ENCODE results near the gene MGMT. TPM values are rescaled to one million over a fixed set of nuclear protein-coding genes. Genes with fewer than 3 reads are reported as not detected.

MGMT gene
- total RNA-seq, 5 donors from 2014 or later (not counting 1 experiment from before 2014, with no cell fraction given), result 16.6 to 24.6 (median 21.1) TPM

DNA sequence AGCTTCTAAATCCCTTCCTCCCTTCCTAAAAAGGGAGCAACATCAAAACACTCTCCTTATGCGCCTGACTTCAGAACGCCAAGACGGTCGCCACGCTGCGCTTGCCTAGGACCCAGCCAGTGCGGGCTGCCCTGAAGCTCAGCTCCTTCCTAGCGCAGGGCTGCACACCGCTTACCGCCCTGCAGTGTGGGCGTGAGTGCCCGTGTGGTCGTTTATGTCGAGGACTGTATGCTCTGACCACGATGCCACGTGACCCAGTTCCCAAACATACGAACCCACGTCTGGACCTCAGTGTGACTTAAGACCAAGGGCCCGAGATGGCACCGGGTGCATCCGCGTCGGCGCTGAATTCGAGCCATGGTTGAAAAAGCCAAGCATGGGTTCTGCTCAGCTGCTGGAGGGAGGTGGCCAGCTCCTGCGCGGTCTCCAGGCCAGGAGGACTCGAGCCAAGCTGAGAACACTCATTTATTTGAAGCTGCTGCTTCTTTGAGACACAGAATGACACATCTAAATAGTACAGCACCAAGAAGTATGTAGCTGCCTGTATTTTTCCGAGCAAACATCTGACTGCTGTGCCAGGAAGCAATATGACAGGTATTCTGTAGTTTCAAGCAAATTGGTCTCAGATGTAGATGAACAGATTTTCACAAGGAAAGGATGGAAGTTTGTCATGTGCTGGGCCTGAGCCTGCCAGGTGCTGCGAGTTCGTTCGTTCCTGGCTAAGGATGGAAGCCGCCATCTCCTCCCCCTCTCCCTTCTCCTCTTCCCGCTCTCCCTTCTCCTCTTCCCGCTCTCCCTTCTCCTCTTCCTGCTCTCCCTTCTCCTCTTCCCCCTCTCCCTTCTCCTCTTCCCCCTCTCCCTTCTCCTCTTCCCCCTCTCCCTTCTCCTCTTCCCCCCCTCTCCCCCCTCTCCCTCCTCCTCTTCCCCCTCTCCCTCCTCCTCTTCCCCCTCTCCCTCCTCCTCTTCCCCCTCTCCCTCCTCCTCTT lies 312.4 kb downstream of the MGMT start:
- H3K4me1 ChIP-seq (ENCODE audit: control insufficient read depth in 1 of 2, extremely low read depth in 1 of 2, insufficient read depth in 2 of 2, low read length in 2 of 2), result no peaks in the 10 kb centered on the region
- peaks cover 0 to 2% of the 10 kb centered on the region in 2 experiments for H3K27me3 ChIP-seq (replicated peaks in 1 of 2; ENCODE audit: control insufficient read depth in 2 of 2, extremely low read depth in 1 of 2, insufficient read depth in 2 of 2, low read length in 1 of 2)
- no peaks in the 10 kb centered on the region for H3K27me3 Mint-ChIP-seq
- H3K4me1 Mint-ChIP-seq, result no peaks in the 10 kb centered on the region
- H3K36me3 Mint-ChIP-seq, result peaks cover 10% of the 10 kb centered on the region
- H3K27ac ChIP-seq (ENCODE audit: low read length), result no peak overlapping the region
- ChIA-PET POLR2A (no interaction called here), CTCF (no interaction called here)
- no peaks in the 10 kb centered on the region for H3K36me3 ChIP-seq (ENCODE audit: control insufficient read depth in 2 of 2, extremely low read depth in 1 of 2, insufficient read depth in 1 of 2, low read length in 1 of 2)
- H3K4me3 Mint-ChIP-seq, result no peak overlapping the region
- WGBS (ENCODE audit: insufficient coverage), result 95% methylated on average over 29 of the region's 35 CpGs
- H3K4me3 ChIP-seq (ENCODE audit: control insufficient read depth in 1 of 2, extremely low read depth in 1 of 2, low read length in 1 of 2), result no peak overlapping the region
- peaks cover 15 to 22% (median 17%) of the 10 kb centered on the region in 3 donors for H3K9me3 Mint-ChIP-seq
- no peak overlapping the region for H3K27ac Mint-ChIP-seq
- no peaks in the 10 kb centered on the region for H3K9me3 ChIP-seq
- no peak for DNase-seq
- no peak for ATAC-seq (replicated peaks in 1 of 4)

DNA sequence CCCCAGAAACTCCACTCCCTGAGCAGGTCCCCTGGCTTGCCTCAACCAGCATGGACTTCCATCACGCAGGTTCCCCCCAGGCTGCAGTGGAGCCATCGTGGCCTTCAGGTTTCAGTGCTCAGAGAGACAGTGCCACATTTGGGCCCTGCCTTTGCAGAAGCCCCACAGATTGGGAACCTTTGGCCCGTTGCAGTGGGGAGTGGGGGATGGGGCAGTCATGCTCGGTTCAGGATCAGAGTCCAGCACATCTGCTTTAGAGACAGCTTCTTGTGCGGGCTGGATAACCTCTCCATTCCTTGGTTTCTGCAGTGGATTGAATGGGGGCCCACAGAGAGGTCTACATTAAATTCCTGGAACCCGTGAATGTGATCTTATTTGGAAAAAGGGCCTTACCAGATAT lies 313.2 kb downstream of the MGMT start:
- CTCF ChIA-PET, result no interaction called here
- Histone ChIP-seq H3K27me3 (replicated peaks in 1 of 2; ENCODE audit: control insufficient read depth in 2 of 2, extremely low read depth in 1 of 2, insufficient read depth in 2 of 2, low read length in 1 of 2) (peaks cover 0 to 2% of the 10 kb centered on the region in 2 experiments), H3K27ac (ENCODE audit: low read length) (no peak overlapping the region), H3K4me3 (ENCODE audit: control insufficient read depth in 1 of 2, extremely low read depth in 1 of 2, low read length in 1 of 2) (no peak overlapping the region), H3K36me3 (ENCODE audit: control insufficient read depth in 2 of 2, extremely low read depth in 1 of 2, insufficient read depth in 1 of 2, low read length in 1 of 2) (no peaks in the 10 kb centered on the region), H3K4me1 (ENCODE audit: control insufficient read depth in 1 of 2, extremely low read depth in 1 of 2, insufficient read depth in 2 of 2, low read length in 2 of 2) (no peaks in the 10 kb centered on the region), H3K9me3 (no peaks in the 10 kb centered on the region)
- ATAC-seq (replicated peaks in 1 of 4), result no peak
- no peak for DNase-seq
- no peak overlapping the region for H3K4me3 Mint-ChIP-seq
- no peaks in the 10 kb centered on the region for H3K4me1 Mint-ChIP-seq
- peaks cover 16 to 24% (median 17%) of the 10 kb centered on the region in 3 donors for H3K9me3 Mint-ChIP-seq
- H3K27me3 Mint-ChIP-seq, result no peaks in the 10 kb centered on the region
- POLR2A ChIA-PET, result no interaction called here
- H3K36me3 Mint-ChIP-seq, result peaks cover 10% of the 10 kb centered on the region
- no peak overlapping the region for H3K27ac Mint-ChIP-seq
- WGBS (ENCODE audit: insufficient coverage), result 90% methylated on average over 5 of the region's 6 CpGs

DNA sequence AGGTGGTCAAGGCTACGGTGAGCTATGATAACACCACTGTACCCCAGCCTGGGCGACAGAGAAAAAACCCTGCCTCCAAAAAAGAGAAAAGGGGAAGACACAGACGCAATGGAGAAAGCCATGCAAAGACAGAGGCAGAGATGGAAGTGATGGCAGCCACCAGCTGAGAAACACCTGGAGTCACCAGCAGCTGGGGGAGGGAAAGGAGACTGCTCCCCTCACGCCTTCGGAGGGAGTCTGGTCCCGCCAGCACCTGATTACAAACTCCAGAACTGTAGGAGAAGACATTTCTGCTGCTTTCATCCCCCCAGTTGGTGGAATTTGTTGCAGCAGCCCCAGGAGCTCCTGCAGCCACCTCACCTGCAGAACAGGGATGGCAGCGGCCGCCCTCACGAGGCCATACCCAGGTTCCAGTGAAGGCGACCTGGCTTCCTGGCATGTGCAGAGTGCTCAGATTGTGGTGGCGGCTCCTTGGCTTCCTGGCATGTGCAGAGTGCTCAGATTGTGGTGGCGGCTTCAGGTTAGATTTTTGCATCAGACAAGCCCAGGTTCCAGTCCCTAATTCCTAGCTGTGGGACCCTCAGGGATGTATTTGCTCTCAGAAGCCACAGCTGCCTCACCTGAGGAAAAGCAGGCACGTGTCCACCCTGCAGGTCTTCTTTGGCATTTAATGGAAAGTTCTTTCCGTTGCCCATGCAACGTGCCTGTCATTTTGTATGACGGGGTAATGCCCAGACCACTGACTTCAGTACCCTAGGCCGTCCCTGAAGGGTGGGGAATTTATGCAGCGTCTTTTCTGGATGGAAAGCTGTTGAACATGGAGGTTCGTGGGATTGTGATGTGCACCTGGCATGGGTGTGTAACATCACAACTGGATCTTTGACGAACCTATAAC lies 314.1 kb downstream of the MGMT start:
- Histone ChIP-seq H3K4me3 (ENCODE audit: control insufficient read depth in 1 of 2, extremely low read depth in 1 of 2, low read length in 1 of 2) (no peak overlapping the region), H3K27me3 (replicated peaks in 1 of 2; ENCODE audit: control insufficient read depth in 2 of 2, extremely low read depth in 1 of 2, insufficient read depth in 2 of 2, low read length in 1 of 2) (peaks cover 0 to 2% of the 10 kb centered on the region in 2 experiments), H3K4me1 (ENCODE audit: control insufficient read depth in 1 of 2, extremely low read depth in 1 of 2, insufficient read depth in 2 of 2, low read length in 2 of 2) (no peaks in the 10 kb centered on the region), H3K9me3 (no peaks in the 10 kb centered on the region), H3K36me3 (ENCODE audit: control insufficient read depth in 2 of 2, extremely low read depth in 1 of 2, insufficient read depth in 1 of 2, low read length in 1 of 2) (no peaks in the 10 kb centered on the region), H3K27ac (ENCODE audit: low read length) (no peak overlapping the region)
- Mint-ChIP-seq H3K9me3 (peaks cover 17 to 24% (median 18%) of the 10 kb centered on the region in 3 donors), H3K36me3 (peaks cover 10% of the 10 kb centered on the region), H3K27ac (no peak overlapping the region), H3K27me3 (no peaks in the 10 kb centered on the region), H3K4me1 (no peaks in the 10 kb centered on the region), H3K4me3 (no peak overlapping the region)
- ChIA-PET CTCF (no interaction called here), POLR2A (no interaction called here)
- ATAC-seq (replicated peaks in 1 of 4), result no peak
- no peak for DNase-seq
- 93% methylated on average over 15 of the region's 20 CpGs for WGBS (ENCODE audit: insufficient coverage)

DNA sequence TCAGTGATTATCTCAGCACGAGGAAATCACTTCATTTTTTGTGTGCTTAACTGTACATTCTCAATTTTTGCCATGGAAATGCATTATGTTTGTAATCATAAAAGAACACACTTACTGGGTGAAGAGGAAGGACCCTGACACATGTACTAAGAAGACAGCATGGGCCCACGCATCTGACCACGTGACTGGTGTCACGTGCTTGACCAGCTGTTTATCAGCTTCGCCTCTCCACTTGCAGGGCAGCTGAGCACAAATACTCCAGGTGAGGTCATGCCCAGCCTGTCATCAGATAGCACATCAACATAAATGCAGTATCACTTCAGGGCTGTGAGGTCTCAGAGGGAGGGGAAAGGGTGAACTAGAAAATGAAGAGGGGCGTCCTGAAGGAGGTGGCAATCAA lies 317.2 kb downstream of the MGMT start:
- no peaks in the 10 kb centered on the region for H3K4me1 Mint-ChIP-seq
- 84% methylated on average over 4 of the region's 6 CpGs for WGBS (ENCODE audit: insufficient coverage)
- no peak for ATAC-seq (replicated peaks in 1 of 4)

DNA sequence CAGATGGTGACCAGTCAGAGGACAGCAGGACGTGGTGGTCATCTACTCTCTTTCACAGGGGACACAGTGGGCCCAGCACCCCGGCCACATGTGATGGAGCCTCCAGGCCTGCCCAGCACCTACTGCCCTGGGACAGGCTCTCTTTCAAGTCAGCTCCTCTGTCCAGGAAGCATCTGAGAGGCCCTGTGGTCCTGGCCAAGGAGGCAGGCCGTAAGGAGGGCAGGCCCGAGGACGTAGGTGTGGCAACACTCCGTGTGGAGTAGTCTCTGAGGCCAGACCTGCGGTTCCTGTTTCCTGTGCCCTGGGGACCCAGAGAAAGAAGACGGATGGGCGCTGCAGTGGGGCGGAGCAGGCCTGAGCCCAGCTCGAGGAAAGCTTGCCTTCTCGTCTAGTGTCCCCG lies 317.9 kb downstream of the MGMT start:
- Mint-ChIP-seq H3K27me3 (no peaks in the 10 kb centered on the region), H3K27ac (no peak overlapping the region), H3K36me3 (no peaks in the 10 kb centered on the region), H3K4me1 (no peaks in the 10 kb centered on the region), H3K9me3 (peaks cover 22 to 28% (median 24%) of the 10 kb centered on the region in 3 donors), H3K4me3 (no peak overlapping the region)
- no peak overlapping the region for H3K27ac ChIP-seq (ENCODE audit: low read length)
- H3K9me3 ChIP-seq, result no peaks in the 10 kb centered on the region
- CTCF ChIA-PET, result no interaction called here
- ATAC-seq (replicated peaks in 1 of 4), result no peak
- H3K4me1 ChIP-seq (ENCODE audit: control insufficient read depth in 1 of 2, extremely low read depth in 1 of 2, insufficient read depth in 2 of 2, low read length in 2 of 2), result no peaks in the 10 kb centered on the region
- no peak overlapping the region for H3K4me3 ChIP-seq (ENCODE audit: control insufficient read depth in 1 of 2, extremely low read depth in 1 of 2, low read length in 1 of 2)
- no peak for DNase-seq
- H3K36me3 ChIP-seq (ENCODE audit: control insufficient read depth in 2 of 2, extremely low read depth in 1 of 2, insufficient read depth in 1 of 2, low read length in 1 of 2), result no peaks in the 10 kb centered on the region
- peaks cover 0 to 4% of the 10 kb centered on the region in 2 experiments for H3K27me3 ChIP-seq (replicated peaks in 1 of 2; ENCODE audit: control insufficient read depth in 2 of 2, extremely low read depth in 1 of 2, insufficient read depth in 2 of 2, low read length in 1 of 2)
- POLR2A ChIA-PET, result no interaction called here
- 43% methylated on average over 11 of the region's 13 CpGs for WGBS (ENCODE audit: insufficient coverage)

More for the DNA sequence above, 317.2 kb downstream of the MGMT start:
- ChIA-PET POLR2A (no interaction called here), CTCF (no interaction called here)
- Histone ChIP-seq H3K9me3 (no peaks in the 10 kb centered on the region), H3K27me3 (replicated peaks in 1 of 2; ENCODE audit: control insufficient read depth in 2 of 2, extremely low read depth in 1 of 2, insufficient read depth in 2 of 2, low read length in 1 of 2) (peaks cover 0 to 4% of the 10 kb centered on the region in 2 experiments), H3K36me3 (ENCODE audit: control insufficient read depth in 2 of 2, extremely low read depth in 1 of 2, insufficient read depth in 1 of 2, low read length in 1 of 2) (no peaks in the 10 kb centered on the region), H3K4me1 (ENCODE audit: control insufficient read depth in 1 of 2, extremely low read depth in 1 of 2, insufficient read depth in 2 of 2, low read length in 2 of 2) (no peaks in the 10 kb centered on the region), H3K4me3 (ENCODE audit: control insufficient read depth in 1 of 2, extremely low read depth in 1 of 2, low read length in 1 of 2) (no peak overlapping the region), H3K27ac (ENCODE audit: low read length) (no peak overlapping the region)
- H3K27me3 Mint-ChIP-seq, result no peaks in the 10 kb centered on the region
- H3K27ac Mint-ChIP-seq, result no peak overlapping the region
- H3K36me3 Mint-ChIP-seq, result no peaks in the 10 kb centered on the region
- peaks cover 18 to 22% (median 22%) of the 10 kb centered on the region in 3 donors for H3K9me3 Mint-ChIP-seq
- H3K4me3 Mint-ChIP-seq, result no peak overlapping the region
- DNase-seq, result no peak

DNA sequence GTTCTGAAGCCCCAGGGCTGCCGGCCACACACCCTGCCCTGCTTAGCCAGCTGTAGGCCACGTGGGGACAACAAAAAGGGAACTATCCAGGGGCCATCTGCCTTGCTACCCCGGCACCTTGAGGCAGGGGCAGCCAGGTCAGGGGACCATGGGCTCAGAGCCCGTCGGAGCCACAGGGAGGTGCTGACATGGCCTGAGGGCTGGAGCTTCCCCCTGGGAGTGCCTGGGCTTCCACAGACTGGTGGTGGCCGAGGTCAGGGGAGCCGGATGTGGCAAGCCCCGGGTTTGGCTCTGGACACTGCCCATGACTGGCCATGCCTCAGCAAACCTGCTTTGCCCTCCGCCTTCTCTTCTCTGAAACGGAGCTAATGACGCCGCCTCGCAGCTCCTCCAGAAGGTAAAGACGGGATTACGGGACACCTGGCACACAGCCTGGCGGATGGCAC lies 318.5 kb downstream of the MGMT start:
- no peaks in the 10 kb centered on the region for H3K4me1 ChIP-seq (ENCODE audit: control insufficient read depth in 1 of 2, extremely low read depth in 1 of 2, insufficient read depth in 2 of 2, low read length in 2 of 2)
- 85% methylated on average over 16 of the region's 16 CpGs for WGBS (ENCODE audit: insufficient coverage)
- no peaks in the 10 kb centered on the region for H3K36me3 Mint-ChIP-seq

More for the DNA sequence above, 318.5 kb downstream of the MGMT start:
- POLR2A ChIA-PET, result no interaction called here
- CTCF ChIA-PET, result no interaction called here
- no peak overlapping the region for H3K27ac ChIP-seq (ENCODE audit: low read length)
- Mint-ChIP-seq H3K9me3 (peaks cover 22 to 34% (median 30%) of the 10 kb centered on the region in 3 donors), H3K4me3 (no peak overlapping the region), H3K4me1 (no peaks in the 10 kb centered on the region), H3K27ac (no peak overlapping the region), H3K27me3 (no peaks in the 10 kb centered on the region)
- no peak for DNase-seq
- ATAC-seq (replicated peaks in 1 of 4), result no peak
- H3K4me3 ChIP-seq (ENCODE audit: control insufficient read depth in 1 of 2, extremely low read depth in 1 of 2, low read length in 1 of 2), result no peak overlapping the region
- no peaks in the 10 kb centered on the region for H3K9me3 ChIP-seq
- H3K36me3 ChIP-seq (ENCODE audit: control insufficient read depth in 2 of 2, extremely low read depth in 1 of 2, insufficient read depth in 1 of 2, low read length in 1 of 2), result no peaks in the 10 kb centered on the region
- peaks cover 0 to 4% of the 10 kb centered on the region in 2 experiments for H3K27me3 ChIP-seq (replicated peaks in 1 of 2; ENCODE audit: control insufficient read depth in 2 of 2, extremely low read depth in 1 of 2, insufficient read depth in 2 of 2, low read length in 1 of 2)

Measured in T-cell (primary cell).